Motor neuron (in vitro differentiated cells): ENCODE results near the gene SP140L. TPM values are rescaled to one million over a fixed set of nuclear protein-coding genes. Genes with fewer than 3 reads are reported as not detected.
"Not testable (repeated sequence)": the region's sequence is repeated elsewhere in the genome, so short reads cannot be mapped to it uniquely, and the experiment has no call there.

Source experiments
- ATAC-seq, 8 experiments: fragments of 200-7000 bp; cut with Tn5 transposase; replicated peaks in 6 of 8; 2 replicates each; pipeline ENCODE4 v1.8.0; 2021; ENCODE audit warnings: mild to moderate bottlenecking in 8 of 8, moderate library complexity in 8 of 8
- H3K27ac ChIP-seq, 2 donors: fragments of 250-450 bp; sonication (Bioruptor Pico); 2 replicates each; pipeline ENCODE4 v1.9.0; 2021; ENCODE audit warnings: antibody characterized with exemption in 2 of 2, mild to moderate bottlenecking in 2 of 2, moderate library complexity in 1 of 2
- H3K4me1 ChIP-seq, 2 donors: fragments of 250-450 bp; sonication (Bioruptor Pico); replicated peaks in 1 of 2; 2 replicates each; pipeline ENCODE4 v1.6.1; 2021; ENCODE audit warnings: antibody characterized with exemption in 2 of 2, mild to moderate bottlenecking in 2 of 2, moderate library complexity in 1 of 2
- H3K4me3 ChIP-seq, 5 donors: fragments of 250-450 bp; sonication (Bioruptor Pico); 2 replicates each; pipeline ENCODE4 v1.9.0; 2021; ENCODE audit warnings: antibody characterized with exemption in 5 of 5, mild to moderate bottlenecking in 5 of 5, moderate library complexity in 4 of 5
- WGBS, 10 experiments: fragments of 450-650 bp; shearing (Covaris generic); methylation state at CpG; one replicate each; pipeline ENCODE4 v1.0.0; 2022; 5-methylcytosine and 5-hydroxymethylcytosine counted together
- in situ Hi-C, 9 experiments: fragments of 400-800 bp; cut with MboI; loops; one replicate each; pipeline ENCODE4 v1.15.0; 2021; ENCODE audit warnings: low sequenced_read_pairs in 9 of 9, low pct_unique_long_range_greater_than_20kb in 2 of 9; ENCODE audit not compliant: unreplicated experiment in 9 of 9
- total RNA-seq, 8 experiments: library from RNA; unstranded; fragments of 300-600 nt; gene quantifications; 2 replicates each; pipeline versions ENCODE4 v1.2.3 to v1.2.4, GENCODE V29; 2022

Gene SP140L
- total RNA-seq, 8 experiments from 2014 or later = 0.43 to 28.4 (median 2.2) TPM

DNA sequence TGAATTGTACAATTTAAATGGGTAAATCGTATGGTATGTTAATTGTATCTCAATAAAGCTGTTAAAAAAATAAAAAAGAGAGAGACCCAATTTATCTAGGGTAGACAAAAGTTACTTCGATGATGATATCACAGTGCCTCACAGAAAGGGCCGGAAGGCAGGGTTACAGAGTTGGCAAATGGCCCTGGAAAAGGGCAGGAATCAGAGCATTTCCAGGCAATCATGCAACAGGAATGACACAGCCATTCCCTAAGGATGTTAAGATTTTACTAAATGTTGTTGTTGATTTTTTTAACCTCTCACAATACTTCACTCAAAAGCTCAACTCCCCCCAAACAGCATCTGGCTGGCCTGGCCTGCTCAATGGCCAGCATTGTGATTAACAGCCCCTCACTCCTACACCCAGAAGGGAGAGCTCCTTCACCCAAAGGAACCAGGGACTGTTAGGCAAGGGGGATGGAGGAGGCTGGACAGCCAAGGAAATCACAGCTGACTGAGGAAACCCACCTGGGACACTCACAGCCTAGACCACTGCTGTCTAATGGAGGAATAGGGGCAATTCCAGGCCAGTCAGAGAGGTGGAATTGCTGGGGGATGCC, 81.3 kb downstream of the SP140L start:
- peak in 2 of 8 experiments; percentile 28 to 31 for ATAC-seq
- no peak overlapping the region for H3K4me3 ChIP-seq
- peaks cover 0 to 4% of the 10 kb centered on the region in 2 donors for H3K4me1 ChIP-seq
- H3K27ac ChIP-seq = no peak overlapping the region
- in situ Hi-C loops = no loop called here
- 0 to 75% (median 55%) methylated on average over 1 to 3 of the region's 3 CpGs; no CpG with 5 or more reads in 1 of the 10 experiments for WGBS, 10 experiments

DNA sequence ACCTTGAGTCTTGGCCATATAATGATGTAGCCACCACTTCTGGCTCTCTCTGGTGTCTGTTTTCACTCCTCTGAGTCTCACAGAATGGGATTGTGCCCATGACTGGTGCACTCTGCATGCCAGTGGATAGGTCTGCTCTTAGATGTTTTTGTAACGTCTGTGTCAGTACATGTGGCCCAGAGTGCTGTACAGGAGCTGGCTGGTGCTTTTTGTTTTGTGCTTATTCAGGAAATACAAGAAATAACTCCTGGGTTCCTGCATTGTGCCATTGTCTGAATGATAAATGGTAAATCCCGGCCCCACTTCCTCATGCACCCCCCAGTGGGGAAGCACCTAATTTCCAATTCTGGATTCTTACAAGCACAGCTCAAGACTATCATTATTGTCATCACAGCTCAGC, 82.3 kb downstream of the SP140L start:
- ATAC-seq, H3K4me1 ChIP-seq, H3K4me3 ChIP-seq, in situ Hi-C loops, H3K27ac ChIP-seq: not testable (repeated sequence)
- WGBS, 10 experiments = 17 to 38% (median 24%) methylated on average over 1 to 2 of the region's 2 CpGs; no CpG with 5 or more reads in 6 of the 10 experiments

DNA sequence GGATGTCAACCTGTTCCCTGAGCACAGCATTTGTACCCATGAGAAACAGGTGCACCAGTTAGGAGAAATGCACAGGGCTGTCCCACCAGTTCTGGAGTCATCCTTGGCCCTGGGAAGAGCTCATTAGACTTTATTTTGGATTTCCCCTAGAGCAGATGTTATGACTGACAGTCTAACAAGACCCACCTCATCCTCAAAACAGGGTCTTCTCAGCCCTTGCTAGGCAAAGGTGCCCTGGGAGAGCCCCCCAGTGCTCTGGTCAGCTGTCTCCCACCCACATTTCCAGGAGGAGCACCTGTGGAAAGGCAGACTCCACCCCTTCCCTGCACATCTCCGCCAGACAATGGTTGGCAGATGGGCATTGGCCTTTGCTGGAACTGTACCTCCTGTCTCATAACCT, 83.3 kb downstream of the SP140L start:
- H3K4me3 ChIP-seq = no peak overlapping the region
- in situ Hi-C loops = no loop called here
- peaks cover 0 to 4% of the 10 kb centered on the region in 2 donors for H3K4me1 ChIP-seq
- ATAC-seq = no peak
- WGBS, 10 experiments = 100% methylated on average over 1 of the region's 1 CpG; no CpG with 5 or more reads in 9 of the 10 experiments
- H3K27ac ChIP-seq = no peak overlapping the region

DNA sequence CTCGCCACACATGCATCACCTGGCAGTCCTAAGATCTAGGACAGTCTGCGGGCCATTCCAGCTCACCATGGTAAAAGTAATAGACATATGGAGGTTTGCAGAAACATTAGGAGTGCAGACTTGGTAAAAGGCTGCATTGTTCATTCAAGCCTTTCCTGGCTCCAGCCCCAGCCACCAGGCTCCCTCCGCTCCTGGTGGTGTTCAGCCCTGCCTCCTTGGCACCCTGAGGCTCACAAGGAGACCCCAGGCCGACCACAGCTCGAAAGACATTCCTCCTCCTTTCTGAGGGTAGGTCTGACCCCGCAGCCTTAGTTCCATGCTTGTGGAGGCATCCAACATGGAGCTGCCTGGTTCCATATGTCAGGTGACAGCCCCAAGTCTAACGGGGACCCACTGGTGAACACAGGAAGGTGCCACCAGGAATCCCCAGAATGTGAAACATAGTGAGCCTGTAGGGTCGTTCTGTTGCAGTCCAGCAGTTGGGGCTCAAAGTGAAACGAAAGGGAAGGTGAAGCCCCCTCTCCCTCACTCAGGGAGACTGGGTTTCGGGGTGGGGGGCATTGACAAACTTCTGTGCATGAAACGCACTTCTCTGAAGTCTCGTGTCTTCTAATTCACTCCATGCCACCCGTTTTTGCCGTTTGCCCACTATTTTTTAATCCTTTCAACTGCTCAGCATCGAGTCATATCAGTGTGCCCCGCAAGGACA, 84.0 kb downstream of the SP140L start:
- in situ Hi-C loops = no loop called here
- Histone ChIP-seq H3K4me1 (peaks cover 0 to 4% of the 10 kb centered on the region in 2 donors), H3K4me3 (peak overlapping the region; percentile 30 to 45 (median 38)), H3K27ac (no peak overlapping the region)
- ATAC-seq = no peak
- WGBS, 10 experiments = 14 to 100% (median 71%) methylated on average over 1 to 9 of the region's 16 CpGs; no CpG with 5 or more reads in 2 of the 10 experiments

DNA sequence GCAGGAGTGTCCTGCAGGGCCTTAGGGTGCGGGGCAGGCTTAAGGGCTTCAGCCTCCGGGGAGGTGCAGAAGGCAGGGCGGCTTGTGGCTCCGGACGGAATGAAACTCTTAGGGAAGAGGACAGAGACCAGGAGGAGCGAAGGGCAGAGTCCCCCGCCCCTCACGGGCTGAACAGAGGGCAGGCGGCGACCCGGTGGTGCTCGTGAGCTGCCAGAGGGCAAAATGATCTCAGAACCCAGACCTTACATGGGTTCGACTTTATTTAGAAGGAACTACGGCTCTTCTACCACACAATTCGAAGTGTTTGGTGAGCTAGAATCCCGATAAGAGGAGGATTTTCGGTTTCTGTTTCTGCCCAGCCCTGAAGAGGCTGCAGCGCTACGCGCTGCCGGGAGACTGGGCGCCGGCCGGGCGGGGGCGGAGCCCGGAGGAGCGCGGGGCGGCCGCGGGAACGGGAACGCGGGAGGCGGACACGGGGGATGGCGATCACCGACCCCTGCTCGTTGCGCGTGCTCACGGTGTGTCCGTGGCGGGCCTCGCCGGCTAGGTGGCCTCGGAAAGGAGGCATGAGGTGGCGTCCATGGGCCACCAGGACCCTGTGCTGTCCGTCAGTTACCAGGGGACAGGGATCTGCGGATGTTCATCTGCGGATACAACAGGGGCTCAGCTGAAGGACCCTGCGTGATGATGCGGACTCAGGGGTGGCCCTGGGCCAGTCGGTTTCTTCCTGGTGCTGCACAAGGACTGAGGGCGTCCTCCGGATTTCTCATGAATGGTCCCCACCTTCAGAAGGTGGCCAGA, 84.8 kb downstream of the SP140L start:
- 0 to 67% (median 10%) methylated on average over 1 to 19 of the region's 57 CpGs; no CpG with 5 or more reads in 3 of the 10 experiments for WGBS, 10 experiments
- peak; percentile 69 to 97 (median 92) for ATAC-seq
- peaks cover 0 to 4% of the 10 kb centered on the region in 2 donors for H3K4me1 ChIP-seq
- in situ Hi-C loops = no loop called here
- H3K4me3 ChIP-seq = peak overlapping the region; percentile 30 to 45 (median 38)
- no peak overlapping the region for H3K27ac ChIP-seq

DNA sequence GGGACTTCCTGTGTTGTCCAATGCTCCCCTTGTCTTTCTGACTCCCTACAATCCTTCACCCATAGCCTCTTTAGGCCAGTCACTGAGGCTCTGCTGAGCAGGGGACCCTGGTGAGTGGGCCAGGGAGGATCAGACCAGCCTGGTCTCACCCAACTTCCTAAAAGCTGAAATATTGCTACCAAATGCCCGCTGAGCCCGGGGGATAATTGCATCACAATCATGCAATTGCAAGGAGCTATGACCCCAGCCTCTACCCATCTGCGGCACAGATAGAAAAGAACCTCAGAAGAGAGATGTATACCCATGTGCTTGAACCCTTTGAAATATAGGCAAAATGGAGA, 85.3 kb downstream of the SP140L start:
- in situ Hi-C loops = no loop called here
- 0 to 100% (median 95%) methylated on average over 1 to 3 of the region's 3 CpGs; no CpG with 5 or more reads in 6 of the 10 experiments for WGBS, 10 experiments
- H3K27ac ChIP-seq = no peak overlapping the region
- peaks cover 0 to 4% of the 10 kb centered on the region in 2 donors for H3K4me1 ChIP-seq
- ATAC-seq = no peak
- H3K4me3 ChIP-seq = peak overlapping the region in 4 of 5 donors; percentile 35 to 45 (median 38)

DNA sequence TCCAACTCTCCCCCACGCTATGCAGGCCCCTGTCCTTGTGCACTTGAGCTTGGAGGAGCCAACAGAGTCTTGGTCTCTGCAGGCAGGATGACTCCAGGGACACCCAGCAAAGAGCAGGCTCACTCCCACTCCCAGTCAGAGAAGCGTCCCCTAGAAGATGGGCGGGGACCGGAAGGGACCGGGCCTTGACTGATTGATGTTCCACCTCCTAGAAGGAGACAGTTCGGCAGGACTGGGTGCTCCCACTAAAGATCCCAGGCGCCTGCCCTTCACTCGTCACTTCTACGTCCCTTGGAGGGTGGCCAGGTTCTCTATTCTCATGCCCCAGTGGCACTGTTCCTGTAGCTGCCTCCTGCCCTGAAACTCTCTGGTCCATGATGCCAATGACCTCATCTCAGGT, 85.9 kb downstream of the SP140L start:
- no peak overlapping the region for H3K4me3 ChIP-seq
- in situ Hi-C loops = no loop called here
- H3K27ac ChIP-seq = no peak overlapping the region
- WGBS, 10 experiments = 97 to 100% (median 100%) methylated on average over 1 to 4 of the region's 9 CpGs; no CpG with 5 or more reads in 5 of the 10 experiments
- ATAC-seq = no peak
- H3K4me1 ChIP-seq = peaks cover 0 to 4% of the 10 kb centered on the region in 2 donors

DNA sequence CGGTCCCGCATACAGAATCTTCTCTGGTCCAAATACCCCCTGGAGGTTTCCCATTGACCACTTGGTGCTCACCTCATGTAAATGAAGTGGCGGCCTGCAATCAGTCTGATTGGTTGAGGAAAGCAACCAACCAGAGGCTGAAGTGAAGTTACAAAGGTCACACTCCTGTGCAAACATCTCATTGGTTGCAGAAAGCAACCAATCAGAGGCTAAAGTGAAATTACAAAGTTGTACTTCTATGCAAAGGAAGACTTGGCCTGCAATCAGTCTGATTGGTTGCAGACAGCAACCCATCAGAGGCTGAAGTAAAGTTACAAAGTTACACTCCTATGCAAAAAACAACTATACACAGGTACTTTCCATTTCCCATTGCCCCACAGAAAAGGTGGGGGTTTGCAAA, 86.5 kb downstream of the SP140L start:
- no peak for ATAC-seq
- in situ Hi-C loops = no loop called here
- Histone ChIP-seq H3K4me3 (no peak overlapping the region), H3K4me1 (peaks cover 0 to 4% of the 10 kb centered on the region in 2 donors), H3K27ac (no peak overlapping the region)
- WGBS, 10 experiments = 60 to 100% (median 100%) methylated on average over 1 to 3 of the region's 3 CpGs; no CpG with 5 or more reads in 5 of the 10 experiments

DNA sequence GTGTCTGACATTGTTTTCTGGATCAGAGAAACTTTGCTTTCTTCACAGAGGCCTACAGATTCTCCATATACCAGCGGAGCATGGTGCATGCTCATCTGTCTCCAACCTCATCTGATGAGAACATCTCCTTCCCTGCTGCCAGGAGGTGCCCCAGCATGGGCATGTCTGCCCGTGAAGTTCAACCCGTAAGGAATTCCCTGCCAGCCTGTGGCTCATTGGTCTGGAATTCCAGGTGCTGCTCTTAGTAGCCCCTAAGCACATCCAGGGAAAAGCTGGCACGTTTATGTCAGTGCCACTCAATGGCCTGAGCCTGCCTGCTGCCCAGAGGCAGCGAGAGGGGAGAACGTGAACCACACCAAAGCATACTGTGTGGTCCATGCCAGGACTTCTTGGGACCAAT, 87.3 kb downstream of the SP140L start:
- Histone ChIP-seq H3K4me1 (peaks cover 0 to 4% of the 10 kb centered on the region in 2 donors), H3K4me3 (no peak overlapping the region), H3K27ac (no peak overlapping the region)
- WGBS, 10 experiments = 70 to 100% (median 87%) methylated on average over 2 to 4 of the region's 6 CpGs; no CpG with 5 or more reads in 3 of the 10 experiments
- no peak for ATAC-seq
- in situ Hi-C loops = no loop called here

DNA sequence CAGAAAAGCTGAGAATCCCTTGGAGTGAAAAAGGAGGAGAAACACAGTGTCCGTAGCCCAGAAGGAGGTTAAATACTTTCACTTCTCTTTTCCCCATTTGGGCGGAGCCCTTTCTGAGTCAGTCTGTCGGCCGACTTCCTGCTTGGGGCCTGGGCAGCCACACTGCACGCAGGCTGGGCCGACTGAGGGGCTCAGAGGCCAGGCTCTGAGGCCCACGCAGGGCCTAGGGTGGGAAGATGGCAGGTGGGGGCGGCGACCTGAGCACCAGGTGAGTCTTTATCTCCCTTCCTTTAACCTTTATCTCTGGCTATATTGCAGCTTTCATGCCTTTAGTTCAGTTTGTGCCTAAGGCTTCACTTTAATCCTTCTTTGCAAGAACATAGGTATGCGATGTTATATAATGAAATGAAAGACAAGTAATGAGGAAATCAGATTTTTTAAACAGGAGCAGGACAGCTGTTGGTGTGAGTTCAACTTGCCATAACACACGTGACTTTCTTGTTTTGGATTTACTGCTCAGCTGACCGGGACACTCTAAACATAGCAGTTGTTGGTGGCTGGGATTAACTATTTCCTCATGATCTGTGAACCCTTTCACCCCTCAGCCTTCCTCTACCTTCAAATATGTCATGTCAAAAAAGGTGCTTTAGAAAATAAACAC, 89.2 kb downstream of the SP140L start, which contains the start of gene SP100:
SP100 (plus strand) TSS at position 141 of the 661 bp plus-strand sequence; CDS start at position 237, 96 bp downstream.
- ATAC-seq = peak in 3 of 8 experiments; percentile 74 to 78 (median 76)
- WGBS, 10 experiments = 0 to 93% (median 30%) methylated on average over 1 to 11 of the region's 12 CpGs; no CpG with 5 or more reads in 2 of the 10 experiments
- peaks cover 0 to 4% of the 10 kb centered on the region in 2 donors for H3K4me1 ChIP-seq
- H3K4me3 ChIP-seq = no peak within 1 kb of the TSS
- in situ Hi-C loops = no loop called here
- H3K27ac ChIP-seq = no peak within 1 kb of the TSS

DNA sequence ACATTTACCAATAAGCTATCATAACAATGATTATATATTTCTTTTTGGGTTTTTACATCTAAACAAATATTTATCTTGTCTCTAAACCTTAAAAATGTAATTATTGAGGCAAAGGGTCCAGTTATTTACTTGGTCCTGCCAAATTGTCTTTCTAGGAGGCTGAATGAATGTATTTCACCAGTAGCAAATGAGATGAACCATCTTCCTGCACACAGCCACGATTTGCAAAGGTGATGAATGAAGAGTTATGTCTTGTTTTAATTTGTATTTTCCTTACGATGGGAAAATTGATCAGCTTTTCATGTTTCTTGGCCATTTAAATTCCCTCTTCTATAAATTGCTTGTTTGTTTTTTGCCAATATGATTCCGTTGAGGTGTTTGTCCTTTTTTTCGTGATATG, 90.4 kb downstream of the SP140L start:
- no peak for ATAC-seq
- in situ Hi-C loops = no loop called here
- WGBS, 10 experiments = 26 to 100% (median 81%) methylated on average over 3 to 4 of the region's 4 CpGs; no CpG with 5 or more reads in 1 of the 10 experiments
- H3K4me1 ChIP-seq = no peaks in the 10 kb centered on the region
- no peak overlapping the region for H3K27ac ChIP-seq
- no peak overlapping the region for H3K4me3 ChIP-seq

DNA sequence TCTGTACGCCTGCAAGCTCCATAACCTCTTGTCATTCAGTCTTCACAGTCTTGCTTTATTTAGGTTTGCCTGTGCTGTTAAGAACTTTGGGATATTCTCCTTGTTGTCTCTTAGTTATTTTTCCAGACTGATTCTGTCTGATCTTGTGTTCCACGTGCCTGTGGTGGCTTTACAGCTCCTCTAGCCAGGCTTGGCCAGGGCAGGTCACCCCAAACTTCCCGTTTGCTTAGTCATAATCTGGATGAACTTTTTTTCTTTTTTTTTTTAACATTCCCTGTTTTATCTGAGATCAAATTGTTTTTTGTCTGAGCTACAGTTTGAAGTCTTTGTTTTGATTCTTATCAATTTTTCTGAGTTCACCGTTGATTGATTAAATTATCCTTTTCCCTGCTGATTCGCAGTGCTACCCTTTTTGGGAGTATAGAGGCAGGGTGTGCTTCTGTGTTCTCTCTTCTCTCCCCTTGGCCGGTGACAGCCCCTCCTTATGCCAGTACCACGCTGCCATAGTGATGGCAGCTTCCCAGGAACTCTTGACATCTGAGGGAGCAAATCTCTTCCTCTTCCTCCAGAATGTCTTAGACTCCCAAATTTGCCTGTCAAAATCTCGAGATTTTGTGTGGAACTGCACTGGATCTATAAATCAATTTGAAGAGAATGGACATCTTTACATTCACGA, 91.5 kb downstream of the SP140L start:
- 24 to 80% (median 62%) methylated on average over 3 to 9 of the region's 9 CpGs for WGBS, 10 experiments
- in situ Hi-C loops = no loop called here
- no peak for ATAC-seq

More for the DNA sequence above, 91.5 kb downstream of the SP140L start:
- H3K4me3 ChIP-seq = no peak overlapping the region
- no peaks in the 10 kb centered on the region for H3K4me1 ChIP-seq
- H3K27ac ChIP-seq = no peak overlapping the region
